PC-9 (cell line): ENCODE data around the gene C11orf42.
"Not testable (repeated sequence)": the region's sequence is repeated elsewhere in the genome, so short reads cannot be mapped to it uniquely, and the experiment has no call there.

Experiments
- EZH2 ChIP-seq: fragments of 200-600 bp; sonication (generic); IDR thresholded peaks from 2 replicates; pipeline ENCODE4 v1.8.0; 2017; ENCODE audit warnings: antibody characterized with exemption, low read depth
- TF ChIP-seq, protein P1 (sequence below): fragments of 200-600 bp; sonication (generic); conservative IDR thresholded peaks from 2 replicates; pipeline ENCODE4 v1.6.1; 2017; ENCODE audit warnings: mixed run types, antibody characterized with exemption, mild to moderate bottlenecking, moderate library complexity

DNA sequence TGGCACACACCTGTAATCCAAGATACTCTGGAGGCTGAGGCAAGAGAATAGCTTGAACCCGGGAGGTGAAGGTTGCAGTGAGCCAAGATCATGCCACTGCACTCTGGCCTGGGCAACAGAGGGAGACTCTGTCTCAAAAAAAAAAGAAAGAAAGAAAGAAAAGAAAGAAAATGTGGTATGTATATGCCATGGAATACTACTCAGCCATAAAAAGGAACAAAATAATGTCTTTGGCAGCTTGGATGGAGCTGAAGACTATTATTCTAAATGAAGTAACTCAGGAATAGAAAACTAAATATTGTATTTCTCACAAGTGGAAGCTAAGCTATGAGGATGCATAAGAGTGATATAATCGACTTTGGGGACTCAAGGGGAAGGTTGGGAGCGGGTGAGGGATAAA, 43.5 kb downstream of the C11orf42 start:
- TF ChIP-seq, protein P1, sequence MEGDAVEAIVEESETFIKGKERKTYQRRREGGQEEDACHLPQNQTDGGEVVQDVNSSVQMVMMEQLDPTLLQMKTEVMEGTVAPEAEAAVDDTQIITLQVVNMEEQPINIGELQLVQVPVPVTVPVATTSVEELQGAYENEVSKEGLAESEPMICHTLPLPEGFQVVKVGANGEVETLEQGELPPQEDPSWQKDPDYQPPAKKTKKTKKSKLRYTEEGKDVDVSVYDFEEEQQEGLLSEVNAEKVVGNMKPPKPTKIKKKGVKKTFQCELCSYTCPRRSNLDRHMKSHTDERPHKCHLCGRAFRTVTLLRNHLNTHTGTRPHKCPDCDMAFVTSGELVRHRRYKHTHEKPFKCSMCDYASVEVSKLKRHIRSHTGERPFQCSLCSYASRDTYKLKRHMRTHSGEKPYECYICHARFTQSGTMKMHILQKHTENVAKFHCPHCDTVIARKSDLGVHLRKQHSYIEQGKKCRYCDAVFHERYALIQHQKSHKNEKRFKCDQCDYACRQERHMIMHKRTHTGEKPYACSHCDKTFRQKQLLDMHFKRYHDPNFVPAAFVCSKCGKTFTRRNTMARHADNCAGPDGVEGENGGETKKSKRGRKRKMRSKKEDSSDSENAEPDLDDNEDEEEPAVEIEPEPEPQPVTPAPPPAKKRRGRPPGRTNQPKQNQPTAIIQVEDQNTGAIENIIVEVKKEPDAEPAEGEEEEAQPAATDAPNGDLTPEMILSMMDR: not testable (repeated sequence)
- not testable (repeated sequence) for TF ChIP-seq EZH2
